Epithelial cell of proximal tubule (primary cell): ENCODE results near the gene JUP. TPM values are rescaled to one million over a fixed set of nuclear protein-coding genes. Genes with fewer than 3 reads are reported as not detected.
"Not testable (repeated sequence)": the region's sequence is repeated elsewhere in the genome, so short reads cannot be mapped to it uniquely, and the experiment has no call there.

Experiments
- DNase-seq: peaks from one replicate; pipeline ENCODE4 v3.0.0-alpha.2; 2011; ENCODE audit warnings: low read depth
- H3K4me3 ChIP-seq: 2 replicates; pipeline ENCODE4 v1.5.1; 2011; ENCODE audit warnings: low read depth, mild to moderate bottlenecking, low read length
- CTCF ChIP-seq: conservative IDR thresholded peaks from 2 replicates; pipeline ENCODE4 v1.5.1; 2012; ENCODE audit warnings: low read depth, mild to moderate bottlenecking, low read length
- total RNA-seq: library from RNA; depleted of rRNA; stranded (reverse); fragments of >200 nt; gene quantifications from 2 replicates; pipeline ENCODE4 v1.2.3, GENCODE V29; 2015

JUP gene
- total RNA-seq, 1 donor from 2014 or later = 425 TPM

- H3K4me3 ChIP-seq = no peak overlapping the region
- DNase-seq = peak; percentile 58
- TF ChIP-seq CTCF = peak; percentile 70
Observed at GRCh38 chr17:41777157-41777573, 9.3 kb downstream of the JUP start.

GRCh38 chr17:41776262-41776900 is 10.1 kb downstream of the JUP start:
- not testable (repeated sequence) for H3K4me3 ChIP-seq, DNase-seq

- DNase-seq = no peak
- no peak for TF ChIP-seq CTCF
- no peak overlapping the region for H3K4me3 ChIP-seq
Observed at GRCh38 chr17:41775394-41776226, 10.9 kb downstream of the JUP start.

GRCh38 chr17:41773731-41774193 is 12.7 kb downstream of the JUP start:
- no peak for TF ChIP-seq CTCF
- no peak overlapping the region for H3K4me3 ChIP-seq
- DNase-seq = no peak

- no peak overlapping the region for H3K4me3 ChIP-seq
- no peak for TF ChIP-seq CTCF
- peak; percentile 45 for DNase-seq
Observed at GRCh38 chr17:41773190-41773588, 13.3 kb downstream of the JUP start.

GRCh38 chr17:41772586-41773189 is 13.8 kb downstream of the JUP start:
- H3K4me3 ChIP-seq = no peak overlapping the region
- no peak for DNase-seq
- TF ChIP-seq CTCF = no peak

- no peak for DNase-seq
Observed at GRCh38 chr17:41772218-41772585, 14.3 kb downstream of the JUP start.

More at GRCh38 chr17:41772218-41772585, 14.3 kb downstream of the JUP start:
- H3K4me3 ChIP-seq = no peak overlapping the region
- TF ChIP-seq CTCF = no peak
